Stimulated activated CD4-positive, alpha-beta T cell treated with anti-CD3 and anti-CD28 coated beads, Interleukin-4, amount 100 ng/mL, for 1 hour (primary cell): ENCODE measurements around the gene TRMT10A.
A peak's percentile ranks its signal among the peaks of the same experiment; 100 is the strongest.

Experiments used
- DNase-seq: peaks from one replicate; pipeline ENCODE4 v3.0.0-alpha.2; 2020

The TRMT10A gene

GRCh38 chr4:99563310-99564186 is at the start of gene TRMT10A:
TRMT10A (minus strand) TSS chr4:99564039; CDS start chr4:99559338, 4,701 bp downstream.
- DNase-seq = peak; percentile 93

- DNase-seq = no peak
These were observed 48.9 kb upstream of the TRMT10A start for GRCh38 chr4:99612704-99613103.

- no peak for DNase-seq
These were observed 48.4 kb upstream of the TRMT10A start for GRCh38 chr4:99612281-99612680.

GRCh38 chr4:99610605-99611175 is 46.9 kb upstream of the TRMT10A start:
- no peak for DNase-seq

GRCh38 chr4:99608417-99608816 is 44.6 kb upstream of the TRMT10A start:
- DNase-seq = no peak

GRCh38 chr4:99606716-99607115 is 42.9 kb upstream of the TRMT10A start:
- DNase-seq = no peak

GRCh38 chr4:99594818-99595217 is 31.0 kb upstream of the TRMT10A start:
- DNase-seq = no peak

- DNase-seq = no peak
These were observed 30.2 kb upstream of the TRMT10A start for GRCh38 chr4:99593781-99594641.

GRCh38 chr4:99591757-99592156 is 27.9 kb upstream of the TRMT10A start:
- DNase-seq = no peak

GRCh38 chr4:99587803-99588202 is 24.0 kb upstream of the TRMT10A start:
- DNase-seq = no peak

GRCh38 chr4:99587309-99587708 is 23.5 kb upstream of the TRMT10A start:
- DNase-seq = no peak

- DNase-seq = no peak
These were observed 23.0 kb upstream of the TRMT10A start for GRCh38 chr4:99586797-99587196.

- no peak for DNase-seq
These were observed 22.5 kb upstream of the TRMT10A start for GRCh38 chr4:99586322-99586721.

- DNase-seq = no peak
These were observed 21.7 kb upstream of the TRMT10A start for GRCh38 chr4:99585516-99585915.

- DNase-seq = no peak
These were observed 14.9 kb upstream of the TRMT10A start for GRCh38 chr4:99578714-99579113.

- no peak for DNase-seq
These were observed 10.9 kb upstream of the TRMT10A start, which contains the start of gene MTTP for GRCh38 chr4:99574530-99575324. MTTP (plus strand) TSS chr4:99574824; CDS start chr4:99574910, 86 bp downstream.

- no peak for DNase-seq
These were observed 10.0 kb upstream of the TRMT10A start for GRCh38 chr4:99573735-99574368.

- DNase-seq = no peak
These were observed 8.8 kb upstream of the TRMT10A start for GRCh38 chr4:99572527-99573240.

- DNase-seq = no peak
These were observed 8.0 kb upstream of the TRMT10A start for GRCh38 chr4:99571883-99572282.

- DNase-seq = no peak
These were observed 1.1 kb upstream of the TRMT10A start for GRCh38 chr4:99564921-99565320.

- DNase-seq = no peak
These were observed 11.0 kb downstream of the TRMT10A start for GRCh38 chr4:99552872-99553271.
